ENCODE data around the gene SIL1. TPM values are rescaled to one million over a fixed set of nuclear protein-coding genes. Genes with fewer than 3 reads are reported as not detected.

Gene SIL1
- total and polyA plus RNA-seq, 2 of the 4 experiments (the other 2 are of a cell fraction), result 56.1 to 66.0 TPM

DNA sequence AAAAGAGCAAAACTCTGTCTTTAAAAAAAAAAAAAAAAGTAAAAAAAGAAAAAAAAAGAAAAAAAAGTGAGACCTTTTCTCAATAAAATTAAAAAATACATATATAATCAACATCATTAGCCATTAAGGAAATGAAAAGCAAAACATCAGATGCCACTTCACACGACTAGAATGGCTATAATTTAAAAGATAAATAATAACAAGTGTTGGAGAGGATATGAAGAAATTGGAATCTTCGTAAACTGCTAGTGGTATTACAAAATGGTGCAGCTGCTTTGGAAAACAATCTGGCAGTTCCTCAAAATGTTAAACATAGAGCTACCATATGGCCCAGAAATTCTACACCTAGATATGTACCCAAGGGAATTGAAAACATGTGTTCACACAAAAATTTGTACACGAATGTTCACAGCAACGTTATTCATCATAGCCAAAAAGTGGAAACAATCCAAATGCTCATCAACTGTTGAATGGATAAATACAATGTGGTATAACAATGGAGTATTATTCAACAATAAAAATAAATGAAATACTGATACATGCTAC, 45.3 kb upstream of the SIL1 start:
- Histone ChIP-seq H3K4ac (ENCODE audit: low read depth, low read length) (no peak overlapping the region), H3K9me1 (ENCODE audit: insufficient read depth, low read length) (peaks cover 9% of the 10 kb centered on the region), H3K9ac (ENCODE audit: low read depth, low read length) (no peak overlapping the region), H3K4me2 (ENCODE audit: low read depth, low read length) (no peak overlapping the region), H2BK5ac (ENCODE audit: low read depth, low read length, poor library complexity, severe bottlenecking) (no peak overlapping the region), H3K18ac (ENCODE audit: low read depth, low read length) (no peak overlapping the region), H4K91ac (ENCODE audit: insufficient read depth, low read depth, low read length) (no peak overlapping the region), H2BK15ac (ENCODE audit: low read depth, low read length) (no peak overlapping the region), H4K20me1 (ENCODE audit: insufficient read depth, low read length) (no peaks in the 10 kb centered on the region), H3K27me3 (ENCODE audit: control insufficient read depth, insufficient read depth, low read length) (peaks cover 14% of the 10 kb centered on the region), H3K4me3 (ENCODE audit: insufficient read depth, low read depth, low read length) (no peak overlapping the region), H4K5ac (ENCODE audit: low read depth, low read length) (no peak overlapping the region), H3K9me3 (ENCODE audit: control insufficient read depth, insufficient read depth, low read length) (no peaks in the 10 kb centered on the region), H2AK9ac (replicated peaks; ENCODE audit: low read depth, low read length, poor library complexity) (no peak overlapping the region), H2AK5ac (ENCODE audit: low read depth, low read length) (no peak overlapping the region), H3K4me1 (ENCODE audit: control insufficient read depth, insufficient read depth, low read length) (peaks cover 5% of the 10 kb centered on the region), H4K8ac (ENCODE audit: low read depth in 2 of 2, low read length in 2 of 2) (no peak overlapping the region), H3K14ac (replicated peaks; ENCODE audit: low read depth, low read length) (no peak overlapping the region), H3K36me3 (ENCODE audit: control insufficient read depth, insufficient read depth, low read length) (no peaks in the 10 kb centered on the region), H2BK120ac (ENCODE audit: low read depth, low read length) (no peak overlapping the region), H3K79me1 (ENCODE audit: low read depth in 1 of 2, low read length in 2 of 2) (no peaks in the 10 kb centered on the region), H2BK20ac (ENCODE audit: low read depth, low read length) (no peak overlapping the region), H3K23ac (ENCODE audit: low read depth, low read length) (no peak overlapping the region), H2AFZ (replicated peaks; ENCODE audit: low read length, poor library complexity) (no peak overlapping the region), H3K27ac (ENCODE audit: insufficient read depth, low read length) (no peak overlapping the region), H3K56ac (ENCODE audit: extremely low read depth, insufficient read depth, low read length) (no peak overlapping the region)
- dilution Hi-C loops (cut with HindIII; ENCODE audit: low sequenced_read_pairs, unreplicated experiment), result no loop called here
- ChIA-PET CTCF (no interaction called here), POLR2A (ENCODE audit: unreplicated experiment) (no interaction called here)
- ATAC-seq (ENCODE audit: low read depth), result no peak
- no CpG with 5 or more reads among the region's 4 CpGs for WGBS, 2 experiments (ENCODE audit: extremely low coverage in 2 of 2, insufficient read length in 1 of 2)
- peak; percentile 59 for DNase-seq
- no TSS peak for BruUV-seq (replicated peaks)
- in situ Hi-C loops (cut with MboI; ENCODE audit: low sequenced_read_pairs), result no loop called here
- intact Hi-C loops (cut with micrococcal nuclease), result no loop called here
- no peak for TF ChIP-seq SMC3 (IDR thresholded peaks at IDR 0.05; ENCODE audit: low read depth, low read length)
- TF ChIP-seq RFX5 (IDR thresholded peaks at IDR 0.05; ENCODE audit: low read depth, low read length), result no peak
- no peak for TF ChIP-seq RAD21 (IDR thresholded peaks at IDR 0.05; ENCODE audit: low read length)
- no peak for TF ChIP-seq RCOR1 (IDR thresholded peaks at IDR 0.05; ENCODE audit: insufficient replicate concordance, low read length)
- TF ChIP-seq POLR2A (IDR thresholded peaks at IDR 0.05; ENCODE audit: low read depth, low read length), result no peak
- TF ChIP-seq BHLHE40 (IDR thresholded peaks at IDR 0.05; ENCODE audit: low read depth, low read length), result no peak
- TF ChIP-seq CHD1 (IDR thresholded peaks at IDR 0.05; ENCODE audit: low read depth, low read length), result no peak
- no peak for TF ChIP-seq MAFK (IDR thresholded peaks at IDR 0.05; ENCODE audit: low read depth, low read length)
